Heart left ventricle (tissue), 16 donors: ENCODE data around the gene NDUFS5. TPM values are rescaled to one million over a fixed set of nuclear protein-coding genes. Genes with fewer than 3 reads are reported as not detected.
"Not testable (repeated sequence)": the region's sequence is repeated elsewhere in the genome, so short reads cannot be mapped to it uniquely, and the experiment has no call there.

Experiments used
- ATAC-seq, 4 donors: fragments of 200-7000 bp; cut with Tn5 transposase; one replicate each; pipeline ENCODE4 v1.9.1; 2020 to 2022; ENCODE audit warnings: moderate library complexity in 4 of 4, mild to moderate bottlenecking in 3 of 4, moderate number of reproducible peaks in 1 of 4
- DNase-seq, 5 donors: peaks; one replicate each; pipeline ENCODE4 v3.0.0-alpha.2; 2020
- H3K27ac ChIP-seq, 12 donors: fragments of 200-600 bp; sonication (generic) in 4 of 12; one replicate each; pipeline versions ENCODE4 v1.5.0 to v1.8.0; 2016 to 2022; ENCODE audit warnings: mild to moderate bottlenecking in 2 of 12
- H3K27me3 ChIP-seq, 9 donors: fragments of 200-600 bp; sonication (generic) in 2 of 9; one replicate each; pipeline versions ENCODE4 v1.5.1 to v1.8.0; 2016 to 2022; ENCODE audit warnings: mild to moderate bottlenecking in 3 of 9
- H3K36me3 ChIP-seq, 9 donors: fragments of 200-600 bp; sonication (generic) in 2 of 9; one replicate each; pipeline versions ENCODE4 v1.5.0 to v1.8.0; 2018 to 2022; ENCODE audit warnings: mild to moderate bottlenecking in 2 of 9
- H3K4me1 ChIP-seq, 12 donors: fragments of 200-600 bp; sonication (generic) in 4 of 12; one replicate each; pipeline versions ENCODE4 v1.5.0 to v1.8.0; 2016 to 2022; ENCODE audit warnings: mild to moderate bottlenecking in 3 of 12
- H3K4me3 ChIP-seq, 12 donors: fragments of 200-600 bp; sonication (generic) in 4 of 12; one replicate each; pipeline versions ENCODE4 v1.5.0 to v1.8.0; 2017 to 2022; ENCODE audit warnings: mild to moderate bottlenecking in 9 of 12, moderate library complexity in 4 of 12
- H3K9me3 ChIP-seq, 12 donors: fragments of 200-600 bp; sonication (generic) in 4 of 12; one replicate each; pipeline versions ENCODE4 v1.5.0 to v1.8.0; 2016 to 2022; ENCODE audit warnings: mild to moderate bottlenecking in 1 of 12
- CTCF ChIP-seq, 12 donors: fragments of 200-600 bp; sonication (generic) in 4 of 12; IDR thresholded peaks; one replicate each; pipeline versions ENCODE4 v1.5.0 to v1.8.0; 2018 to 2022; ENCODE audit warnings: antibody characterized with exemption in 12 of 12, mild to moderate bottlenecking in 5 of 12
- POLR2A ChIP-seq, 2 donors: fragments of 450-650 bp; IDR thresholded peaks; one replicate each; pipeline ENCODE4 v1.6.1; 2017; ENCODE audit warnings: antibody characterized with exemption in 2 of 2, mild to moderate bottlenecking in 2 of 2, moderate library complexity in 2 of 2
- WGBS, 4 donors: extraction: QIAGEN DNeasy Blood & Tissue Kit in 2 of 4; methylation state at CpG; one replicate each; pipeline versions ENCODE4 v1.1.5 to v1.1.7; 2013 to 2018; 5-methylcytosine and 5-hydroxymethylcytosine counted together
- intact Hi-C, 10 donors: fragments of 100-400 bp; cut with DNase I; formaldehyde crosslinking; loops; one replicate each; pipeline versions ENCODE4 v1.11.1 to v1.14.2; 2022
- polyA plus RNA-seq, 2 donors: library from polyadenylated mRNA; stranded (reverse); fragments of 200-250 nt; gene quantifications; one replicate each; pipeline ENCODE4 v1.2.3, GENCODE V29; 2013
- total RNA-seq, 9 donors: library from RNA; depleted of rRNA in 2 of 9; stranded (reverse); fragments of >200 nt in 2 of 9; fragmentation: NEBNext Ultra II Directional in 3 of 9; extraction: Animal tissue kit (Norgen Biotek cat#: 25700) in 3 of 9; gene quantifications; one replicate each; pipeline versions ENCODE4 v1.1.0 to v1.2.4, GENCODE V29; 2016 to 2023
- donor health status: ischemic (EF 13 %, LVEDD 7.1; RV severe dilation, severe dysfunction).
- donor health status: healthy with polysubstance abuse.
- donor health status: DM: no; HTN: yes; CAD: no.
- donor health status: DM: no; HTN: no; CAD: no.
- donor health status: ischemic (EF 25% LVEDD 6.9; RV normal size, moderate dysfunction).
- donor health status: ischemic (EF 25% LVEDD 5.7; RV mildly dilated, moderate dysfunction).
- donor health status: healthy.
- donor health status: DM: yes; HTN: yes; CAD: no.
- donor health status: ischemic (EF 35%, LVEDD 5.7; RV mildly dilated, moderate dysfunction).
- donor health status: nonischemic (EF 11% LVEDD 7.7; RV severe dilation, severe dysfunction).
- donor health status: DM: yes; HTN: yes; CAD: no.
- donor health status: PGD.
- donor health status: ischemic (EF 29% LVEDD 5.4; RV normal size, mild dysfunction).
- donor health status: nonischemic (EF 23%, LVEDD 6.1; RV moderate dilation, normal function).

Gene NDUFS5
- total and polyA plus RNA-seq, 11 donors: 292 to 4,461 (median 578) TPM

- no peak for TF ChIP-seq CTCF (IDR thresholded peaks at IDR 0.05)
- no peak for TF ChIP-seq POLR2A (IDR thresholded peaks at IDR 0.05)
- 86 to 93% (median 87%) methylated on average over 7 of the region's 7 CpGs for WGBS, 4 donors
- peak overlapping the region in 1 of 12 donors; percentile 62 for H3K27ac ChIP-seq
- ATAC-seq (no peak), DNase-seq (no peak)
- H3K9me3 ChIP-seq: no peaks in the 10 kb centered on the region
- intact Hi-C loops: no loop called here
- no peak overlapping the region for H3K4me3 ChIP-seq
- H3K36me3 ChIP-seq: peaks cover 0 to 22% (median 2%) of the 10 kb centered on the region in 9 donors
- no peaks in the 10 kb centered on the region for H3K27me3 ChIP-seq
- H3K4me1 ChIP-seq: peaks cover 0 to 19% (median 14%) of the 10 kb centered on the region in 12 donors
Measured at GRCh38 chr1:39048745-39049370, 22.7 kb downstream of the NDUFS5 start.

DNA sequence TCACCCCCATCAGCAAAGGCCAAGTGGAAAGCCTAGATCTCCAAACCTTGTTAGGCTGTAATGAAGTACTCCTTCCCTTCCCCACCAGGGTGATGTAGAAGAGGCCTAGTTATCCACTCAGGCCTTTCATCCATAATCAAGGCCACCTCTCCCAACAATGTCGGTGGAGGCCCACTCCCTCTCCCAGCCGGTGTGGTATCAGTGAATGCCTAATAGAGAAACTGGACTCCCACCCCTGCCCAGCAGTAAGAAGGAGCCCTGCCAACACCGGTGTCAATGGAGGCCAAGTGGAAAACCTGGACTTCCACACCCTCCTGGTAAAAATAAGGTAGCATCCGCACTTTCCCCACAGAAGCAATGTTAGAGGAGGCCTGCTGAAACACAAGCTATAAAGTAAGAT, 23.9 kb downstream of the NDUFS5 start:
- peaks cover 0 to 14% (median 0%) of the 10 kb centered on the region in 9 donors for H3K36me3 ChIP-seq
- no peaks in the 10 kb centered on the region for H3K9me3 ChIP-seq
- no peak for ATAC-seq
- no peaks in the 10 kb centered on the region for H3K27me3 ChIP-seq
- WGBS, 4 donors: 77 to 84% (median 79%) methylated on average over 4 of the region's 4 CpGs
- TF ChIP-seq POLR2A (IDR thresholded peaks at IDR 0.05) (no peak), CTCF (IDR thresholded peaks at IDR 0.05) (no peak)
- intact Hi-C loops: loop anchor here in 1 of 10 donors (1.0 kb wide), 1 partner anchor 22 kb away; no protein-coding TSS in a partner anchor
- peaks cover 0 to 19% (median 14%) of the 10 kb centered on the region in 12 donors for H3K4me1 ChIP-seq
- H3K4me3 ChIP-seq: no peak overlapping the region
- DNase-seq: no peak
- H3K27ac ChIP-seq: no peak overlapping the region

DNA sequence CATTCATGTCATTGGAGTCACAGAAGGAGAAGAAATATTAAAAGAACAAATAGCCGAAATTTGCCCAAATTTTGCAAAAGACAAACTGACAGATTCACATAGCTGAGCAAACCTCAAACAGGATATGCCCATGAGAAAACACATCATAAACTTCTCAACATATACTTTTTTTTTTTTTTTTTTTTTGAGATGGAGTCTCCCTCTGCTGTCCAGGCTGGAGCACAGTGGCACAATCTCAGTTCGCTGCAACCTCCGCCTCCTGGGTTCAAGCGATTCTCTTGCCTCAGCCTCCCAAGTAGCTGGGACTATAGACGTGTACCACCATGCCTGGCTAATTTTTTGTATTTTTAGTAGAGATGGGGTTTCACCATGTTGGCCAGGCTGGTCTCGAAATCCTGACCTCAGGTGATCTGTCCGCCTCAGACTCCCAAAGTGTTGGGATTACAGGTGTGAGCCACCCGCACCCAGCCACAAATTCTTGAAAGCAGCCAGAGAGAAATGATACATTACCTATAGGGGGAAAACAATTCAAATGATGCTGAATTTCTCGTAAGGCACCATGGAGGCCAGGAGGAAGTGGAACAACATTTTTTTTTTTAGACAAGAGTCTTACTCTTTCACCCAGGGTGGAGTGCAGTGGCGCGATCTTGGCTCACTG, 25.2 kb downstream of the NDUFS5 start:
- WGBS, 4 donors: 86 to 91% (median 87%) methylated on average over 11 of the region's 11 CpGs
- intact Hi-C loops, H3K9me3 ChIP-seq, DNase-seq, H3K4me3 ChIP-seq, ATAC-seq, H3K27ac ChIP-seq, H3K27me3 ChIP-seq: not testable (repeated sequence)
- Histone ChIP-seq H3K4me1 (peaks cover 0 to 19% (median 14%) of the 10 kb centered on the region in 12 donors), H3K36me3 (peaks cover 0 to 14% (median 0%) of the 10 kb centered on the region in 9 donors)

- WGBS, 4 donors: 83 to 92% (median 89%) methylated on average over 4 of the region's 4 CpGs
- H3K27me3 ChIP-seq: no peaks in the 10 kb centered on the region
- H3K4me3 ChIP-seq: no peak overlapping the region
- no peak overlapping the region for H3K27ac ChIP-seq
- no peak for ATAC-seq
- H3K36me3 ChIP-seq: peaks cover 0 to 14% (median 0%) of the 10 kb centered on the region in 9 donors
- DNase-seq: no peak
- intact Hi-C loops: no loop called here
- peaks cover 0 to 14% (median 9%) of the 10 kb centered on the region in 12 donors for H3K4me1 ChIP-seq
- no peaks in the 10 kb centered on the region for H3K9me3 ChIP-seq
- no peak for TF ChIP-seq POLR2A (IDR thresholded peaks at IDR 0.05)
- no peak for TF ChIP-seq CTCF (IDR thresholded peaks at IDR 0.05)
Measured at GRCh38 chr1:39051956-39052355, 25.8 kb downstream of the NDUFS5 start.

DNA sequence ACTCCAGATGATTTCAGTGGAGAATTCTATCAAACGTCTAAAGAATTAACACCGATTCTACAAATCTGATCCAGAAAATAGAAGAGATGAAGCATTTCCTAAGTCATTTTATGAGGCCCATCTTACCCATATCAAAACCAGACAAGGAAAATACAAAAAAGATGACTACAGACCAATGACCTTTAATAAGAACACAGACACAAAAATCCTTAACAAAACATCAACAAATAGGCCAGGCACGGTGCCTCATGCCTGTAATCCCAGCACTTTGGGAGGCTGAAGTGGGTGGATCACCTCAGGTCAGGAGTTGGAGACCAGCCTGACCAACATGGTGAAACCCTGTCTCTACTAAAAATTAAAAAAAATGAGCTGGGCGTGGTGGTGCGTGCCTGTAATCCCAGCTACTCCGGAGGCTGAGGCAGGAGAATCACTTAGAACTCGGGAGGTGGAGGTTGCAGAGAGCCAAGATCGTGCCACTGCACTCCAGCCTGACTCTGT, 29.1 kb downstream of the NDUFS5 start:
- WGBS, 4 donors: 95 to 97% (median 96%) methylated on average over 8 of the region's 8 CpGs
- intact Hi-C loops, H3K27ac ChIP-seq, DNase-seq, H3K4me1 ChIP-seq, ATAC-seq, H3K27me3 ChIP-seq, H3K4me3 ChIP-seq, H3K36me3 ChIP-seq, H3K9me3 ChIP-seq: not testable (repeated sequence)

GRCh38 chr1:39061516-39061915, 35.4 kb downstream of the NDUFS5 start:
- H3K4me3 ChIP-seq, H3K27me3 ChIP-seq, H3K27ac ChIP-seq, ATAC-seq, H3K9me3 ChIP-seq, H3K4me1 ChIP-seq, DNase-seq, H3K36me3 ChIP-seq, intact Hi-C loops: not testable (repeated sequence)
- WGBS, 4 donors: 97 to 98% (median 98%) methylated on average over 7 of the region's 7 CpGs
